ENCODE data around the gene KIF1B.

DNA sequence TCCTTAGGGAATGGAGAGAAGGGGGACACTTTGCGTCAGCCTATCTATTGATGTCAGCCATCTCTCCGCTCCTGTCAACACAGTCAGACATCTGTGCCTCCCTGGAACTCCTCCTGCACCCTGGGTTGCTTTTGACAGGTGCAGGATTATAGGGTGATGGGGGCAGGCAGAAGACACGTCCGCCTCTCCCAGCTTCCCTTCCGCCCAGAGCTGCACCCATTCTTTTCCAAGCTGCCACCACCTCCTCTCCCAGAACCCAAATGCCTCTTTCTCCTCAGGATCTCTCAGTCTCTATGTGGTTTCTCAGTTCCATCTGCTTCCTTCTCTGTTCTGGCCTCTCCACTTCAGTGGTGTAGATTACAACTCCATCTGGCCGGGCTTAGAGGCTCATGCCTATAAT lies 17.1 kb upstream of the KIF1B start:
- TF ChIP-seq POLR2A (IDR thresholded peaks at IDR 0.05) (no peak), POLR2AphosphoS5 (IDR thresholded peaks at IDR 0.05) (no peak)
- TF ChIP-seq, protein P1, sequence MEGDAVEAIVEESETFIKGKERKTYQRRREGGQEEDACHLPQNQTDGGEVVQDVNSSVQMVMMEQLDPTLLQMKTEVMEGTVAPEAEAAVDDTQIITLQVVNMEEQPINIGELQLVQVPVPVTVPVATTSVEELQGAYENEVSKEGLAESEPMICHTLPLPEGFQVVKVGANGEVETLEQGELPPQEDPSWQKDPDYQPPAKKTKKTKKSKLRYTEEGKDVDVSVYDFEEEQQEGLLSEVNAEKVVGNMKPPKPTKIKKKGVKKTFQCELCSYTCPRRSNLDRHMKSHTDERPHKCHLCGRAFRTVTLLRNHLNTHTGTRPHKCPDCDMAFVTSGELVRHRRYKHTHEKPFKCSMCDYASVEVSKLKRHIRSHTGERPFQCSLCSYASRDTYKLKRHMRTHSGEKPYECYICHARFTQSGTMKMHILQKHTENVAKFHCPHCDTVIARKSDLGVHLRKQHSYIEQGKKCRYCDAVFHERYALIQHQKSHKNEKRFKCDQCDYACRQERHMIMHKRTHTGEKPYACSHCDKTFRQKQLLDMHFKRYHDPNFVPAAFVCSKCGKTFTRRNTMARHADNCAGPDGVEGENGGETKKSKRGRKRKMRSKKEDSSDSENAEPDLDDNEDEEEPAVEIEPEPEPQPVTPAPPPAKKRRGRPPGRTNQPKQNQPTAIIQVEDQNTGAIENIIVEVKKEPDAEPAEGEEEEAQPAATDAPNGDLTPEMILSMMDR (IDR thresholded peaks at IDR 0.05) = no peak
